ENCODE results near the gene PRCC.

- TF ChIP-seq GATA2 (IDR thresholded peaks at IDR 0.05; ENCODE audit: low read depth, low read length) (no peak), GATA3 (IDR thresholded peaks at IDR 0.05; ENCODE audit: low read depth, low read length) (no peak)
These were observed 78.0 kb downstream of the PRCC start for GRCh38 chr1:156845055-156845952.
